HepG2 (cell line): ENCODE data around the gene CLEC7A. TPM values are rescaled to one million over a fixed set of nuclear protein-coding genes. Genes with fewer than 3 reads are reported as not detected.

Source experiments
- ATAC-seq: fragments of 200-7000 bp; cut with Tn5 transposase; 3 replicates; pipeline ENCODE4 v1.9.1; 2020; ENCODE audit warnings: mild to moderate bottlenecking, moderate library complexity
- BruUV-seq: library from RNA; stranded (reverse); fragments of 400-500 nt; replicated peaks from 2 replicates; lab custom pipeline; 2021; lab: Mats Ljungman, UMichigan
- CTCF ChIA-PET: fragments of 300-600 bp; formaldehyde crosslinking; extraction: SDS; loops from one replicate; lab custom pipeline; 2021; ENCODE audit warnings: low total read pairs, inconsistent platforms, low intra/inter-chr PET ratio; lab: Yijun Ruan, JAX
- POLR2A ChIA-PET: fragments of 350-600 bp; sonication (Branson Sonifier 250); formaldehyde crosslinking; loops from one replicate; lab custom pipeline; 2020; ENCODE audit warnings: antibody characterized with exemption, inconsistent platforms; lab: Yijun Ruan, JAX
- DNase-seq: peaks from one replicate; pipeline ENCODE4 v3.0.0-alpha.2; 2015; ENCODE audit warnings: low spot score
- FAIRE-seq: peaks from 3 replicates; lab custom pipeline; 2011; peaks lifted over from hg19 to GRCh38; lab: Jason Lieb, UNC
- H2AFZ ChIP-seq: one replicate; pipeline ENCODE4 v1.6.1; 2011; ENCODE audit warnings: low read length, inconsistent platforms
- H3K27ac ChIP-seq: fragments of 300-600 bp; 3 replicates; pipeline ENCODE4 v1.8.0; 2011; ENCODE audit warnings: mixed run types, mild to moderate bottlenecking, mixed read lengths, low read length, inconsistent platforms; ENCODE audit not compliant: insufficient read depth; ENCODE audit errors: extremely low read length
- H3K27me3 ChIP-seq, 2 experiments: fragments of 200-600 bp in 1 of 2; 2 replicates in 1 of 2; 3 replicates in 1 of 2; pipeline versions ENCODE4 v1.6.0 to v1.8.0; 2011; ENCODE audit warnings: low read length in 2 of 2, mild to moderate bottlenecking in 2 of 2, moderate library complexity in 2 of 2, inconsistent platforms in 1 of 2; ENCODE audit not compliant: insufficient read depth in 2 of 2, control insufficient read depth in 1 of 2
- H3K36me3 ChIP-seq, 2 experiments: fragments of 200-600 bp in 1 of 2; replicated peaks in 1 of 2; 2 replicates in 1 of 2; 3 replicates in 1 of 2; pipeline versions ENCODE4 v1.5.1 to v1.8.0; 2011; ENCODE audit warnings: low read length in 2 of 2, inconsistent platforms in 1 of 2; ENCODE audit not compliant: insufficient read depth in 2 of 2, control insufficient read depth in 1 of 2
- H3K4me1 ChIP-seq: 2 replicates; pipeline ENCODE4 v1.5.1; 2012; ENCODE audit warnings: low read length, inconsistent platforms; ENCODE audit not compliant: insufficient read depth
- H3K4me2 ChIP-seq: 2 replicates; pipeline ENCODE4 v1.6.0; 2011; ENCODE audit warnings: low read depth, low read length, inconsistent platforms
- H3K4me3 ChIP-seq, 3 experiments: fragments of 200-600 bp in 1 of 3; sonication (generic), shearing (Covaris generic) in 1 of 3; replicated peaks in 1 of 3; 2 replicates each; pipeline ENCODE4 v1.5.1; 2011 to 2016; ENCODE audit warnings: low read length in 3 of 3, inconsistent platforms in 2 of 3, low read depth in 2 of 3, mild to moderate bottlenecking in 2 of 3, control low read depth in 1 of 3, mixed read lengths in 1 of 3; ENCODE audit not compliant: insufficient read depth in 1 of 3
- H3K79me2 ChIP-seq: one replicate; pipeline ENCODE4 v1.6.1; 2011; ENCODE audit warnings: low read length, inconsistent platforms; ENCODE audit not compliant: insufficient read depth
- H3K9ac ChIP-seq: 2 replicates; pipeline ENCODE4 v1.6.0; 2011; ENCODE audit warnings: mild to moderate bottlenecking, low read depth, low read length, inconsistent platforms; ENCODE audit not compliant: insufficient read depth
- H3K9me3 ChIP-seq: 2 replicates; pipeline ENCODE4 v1.5.1; 2012; ENCODE audit warnings: mild to moderate bottlenecking, low read length
- H4K20me1 ChIP-seq: 2 replicates; pipeline ENCODE4 v1.6.0; 2011; ENCODE audit warnings: inconsistent platforms, mild to moderate bottlenecking, low read length, moderate library complexity; ENCODE audit not compliant: insufficient read depth
- KAT8 ChIP-seq: IDR thresholded peaks from 2 replicates; pipeline ENCODE4 v1.6.1; 2016; ENCODE audit warnings: missing genetic modification reagents, missing compliant biosample characterization
- ZNF660 ChIP-seq: sonication (generic); formaldehyde crosslinking; IDR thresholded peaks from 2 replicates; pipeline ENCODE4 v1.5.1; 2020; ENCODE audit warnings: mild to moderate bottlenecking, low read depth, missing genetic modification reagents, borderline replicate concordance
- ZNF749 ChIP-seq: sonication (generic); formaldehyde crosslinking; IDR thresholded peaks from 2 replicates; pipeline ENCODE4 v1.8.0; 2022; ENCODE audit warnings: mild to moderate bottlenecking, missing genetic modification reagents, moderate library complexity, borderline replicate concordance
- WGBS: methylation state at CpG from one replicate; pipeline ENCODE4 v1.1.6; 2017; ENCODE audit warnings: low lambda C conversion rate; 5-methylcytosine and 5-hydroxymethylcytosine counted together
- in situ Hi-C: cut with HindIII; loops from 2 replicates; pipeline ENCODE4 v1.10.0; 2017; ENCODE audit warnings: low pct_unique_long_range_greater_than_20kb; ENCODE audit not compliant: extremely low pct_ligation_motif_present
- intact Hi-C: fragments of 100-400 bp; cut with micrococcal nuclease; formaldehyde crosslinking; loops from one replicate; pipeline ENCODE4 v1.10.0; 2022; ENCODE audit not compliant: unreplicated experiment
- polyA plus RNA-seq, 8 experiments: library from polyadenylated mRNA; depleted of rRNA in 3 of 8; stranded (reverse) in 7 of 8; unstranded in 1 of 8; fragments of >200 nt; fragmentation: Illumina TruSeq in 4 of 8; extraction: Trizol in 4 of 8; gene quantifications; 2 replicates each; pipeline versions ENCODE4 v1.2.1 to v1.2.3, GENCODE V29; 2011 to 2016; ENCODE audit warnings: low read depth in 4 of 8, missing spikeins in 1 of 8, mixed read lengths in 1 of 8; ENCODE audit not compliant: insufficient read depth in 1 of 8
- total RNA-seq, 5 experiments: library from RNA; depleted of rRNA; stranded (reverse); fragments of >200 nt; fragmentation: Illumina TruSeq; extraction: Trizol; gene quantifications; 2 replicates each; pipeline ENCODE4 v1.2.3, GENCODE V29; 2016; ENCODE audit warnings: low read depth in 1 of 5
- TF ChIP-seq, protein P1 (sequence below): sonication (generic); formaldehyde crosslinking; IDR thresholded peaks from 2 replicates; pipeline ENCODE4 v1.8.0; 2022; ENCODE audit warnings: missing genetic modification reagents, mild to moderate bottlenecking, inconsistent platforms, borderline replicate concordance
- TF ChIP-seq, protein P2 (sequence below): sonication (generic); formaldehyde crosslinking; IDR thresholded peaks from 2 replicates; pipeline ENCODE4 v1.5.1; 2020; ENCODE audit warnings: mild to moderate bottlenecking, missing genetic modification reagents

The CLEC7A gene
- total and polyA plus RNA-seq, 2 of the 13 experiments (the other 11 are each of a cell fraction or from before 2014, with no cell fraction given): not detected

DNA sequence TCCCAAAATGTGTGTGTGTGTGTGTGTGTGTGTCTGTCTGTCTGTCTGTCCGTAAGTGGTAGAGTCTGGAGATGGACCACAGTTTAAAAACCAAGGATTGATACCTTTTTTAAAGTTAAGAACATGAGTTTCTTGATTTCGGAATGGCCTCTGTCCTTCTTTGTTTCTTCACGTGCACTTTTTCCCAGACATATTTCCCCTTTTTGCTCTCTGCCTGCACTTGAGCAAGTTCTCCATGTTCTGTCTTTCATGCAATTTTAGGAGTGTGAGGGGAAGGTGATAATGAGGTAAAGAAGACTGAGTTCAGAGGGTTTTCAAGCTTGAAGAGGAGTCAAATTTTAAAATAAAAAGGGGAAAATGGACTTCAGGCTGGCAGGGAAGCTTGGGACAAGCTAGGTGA lies 29.3 kb upstream of the CLEC7A start:
- in situ Hi-C loops (no loop called here), intact Hi-C loops (loop anchor here (10.0 kb wide), 1 partner anchor 1326 kb away; no protein-coding TSS in a partner anchor)
- ChIA-PET POLR2A (no interaction called here), CTCF (no interaction called here)
- no peaks in the 10 kb centered on the region for H3K27me3 ChIP-seq
- BruUV-seq: no TSS peak
- no peak overlapping the region for H3K9ac ChIP-seq
- no peak overlapping the region for H3K4me2 ChIP-seq
- H3K4me1 ChIP-seq: no peaks in the 10 kb centered on the region
- H3K36me3 ChIP-seq: no peaks in the 10 kb centered on the region
- no peaks in the 10 kb centered on the region for H4K20me1 ChIP-seq
- no peak overlapping the region for H3K4me3 ChIP-seq
- H3K9me3 ChIP-seq: no peaks in the 10 kb centered on the region
- H3K79me2 ChIP-seq: no peaks in the 10 kb centered on the region
- H2AFZ ChIP-seq: no peak overlapping the region
- ATAC-seq: no peak
- TF ChIP-seq, protein P1, sequence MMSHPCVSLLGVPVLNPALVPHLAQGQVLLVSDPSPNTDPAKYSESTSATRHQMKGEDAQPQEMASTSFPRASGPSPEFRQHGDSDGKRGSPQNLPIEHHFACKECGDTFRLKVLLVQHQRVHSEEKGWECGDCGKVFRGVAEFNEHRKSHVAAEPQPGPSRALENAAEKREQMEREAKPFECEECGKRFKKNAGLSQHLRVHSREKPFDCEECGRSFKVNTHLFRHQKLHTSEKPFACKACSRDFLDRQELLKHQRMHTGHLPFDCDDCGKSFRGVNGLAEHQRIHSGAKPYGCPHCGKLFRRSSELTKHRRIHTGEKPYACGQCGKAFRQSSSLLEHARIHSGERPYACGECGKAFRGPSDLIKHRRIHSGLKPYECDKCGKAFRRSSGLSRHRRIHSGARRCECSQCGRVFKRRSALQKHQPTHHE (CRISPR knock-in tag): no peak
- TF ChIP-seq ZNF660 (CRISPR knock-in tag) (no peak), ZNF749 (CRISPR knock-in tag) (no peak), KAT8 (CRISPR knock-in tag) (no peak)
- TF ChIP-seq, protein P2, sequence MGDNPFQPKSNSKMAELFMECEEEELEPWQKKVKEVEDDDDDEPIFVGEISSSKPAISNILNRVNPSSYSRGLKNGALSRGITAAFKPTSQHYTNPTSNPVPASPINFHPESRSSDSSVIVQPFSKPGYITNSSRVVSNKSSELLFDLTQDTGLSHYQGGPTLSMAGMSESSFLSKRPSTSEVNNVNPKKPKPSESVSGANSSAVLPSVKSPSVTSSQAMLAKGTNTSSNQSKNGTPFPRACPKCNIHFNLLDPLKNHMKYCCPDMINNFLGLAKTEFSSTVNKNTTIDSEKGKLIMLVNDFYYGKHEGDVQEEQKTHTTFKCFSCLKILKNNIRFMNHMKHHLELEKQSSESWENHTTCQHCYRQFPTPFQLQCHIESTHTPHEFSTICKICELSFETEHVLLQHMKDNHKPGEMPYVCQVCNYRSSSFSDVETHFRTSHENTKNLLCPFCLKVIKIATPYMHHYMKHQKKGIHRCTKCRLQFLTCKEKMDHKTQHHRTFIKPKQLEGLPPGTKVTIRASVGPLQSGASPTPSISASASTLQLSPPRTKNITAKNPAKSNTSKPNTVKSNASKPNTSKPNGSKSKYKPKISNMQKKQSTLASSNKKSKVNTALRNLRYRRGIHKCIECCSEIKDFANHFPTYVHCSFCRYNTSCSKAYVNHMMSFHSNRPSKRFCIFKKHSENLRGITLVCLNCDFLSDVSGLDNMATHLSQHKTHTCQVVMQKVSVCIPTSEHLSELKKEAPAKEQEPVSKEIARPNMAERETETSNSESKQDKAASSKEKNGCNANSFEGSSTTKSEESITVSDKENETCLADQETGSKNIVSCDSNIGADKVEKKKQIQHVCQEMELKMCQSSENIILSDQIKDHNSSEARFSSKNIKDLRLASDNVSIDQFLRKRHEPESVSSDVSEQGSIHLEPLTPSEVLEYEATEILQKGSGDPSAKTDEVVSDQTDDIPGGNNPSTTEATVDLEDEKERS (CRISPR knock-in tag): no peak
- 34% methylated on average over 3 of the region's 3 CpGs for WGBS
- H3K27ac ChIP-seq: no peak overlapping the region
- no peak for DNase-seq
- FAIRE-seq: no peak
